HG03342 (cell line): ENCODE measurements around the gene RPL32.
"Not testable (repeated sequence)": the region's sequence is repeated elsewhere in the genome, so short reads cannot be mapped to it uniquely, and the experiment has no call there.

ENCODE experiments used
- ATAC-seq: cut with Tn5 transposase; IDR thresholded peaks from one replicate; pipeline ENCODE4 v1.9.1; 2021; ENCODE audit warnings: mild to moderate bottlenecking, moderate library complexity; ENCODE audit not compliant: unreplicated experiment

The RPL32 gene

GRCh38 chr3:12868039-12869034 lies 27.0 kb upstream of the RPL32 start:
- peak; percentile 64 for ATAC-seq

DNA sequence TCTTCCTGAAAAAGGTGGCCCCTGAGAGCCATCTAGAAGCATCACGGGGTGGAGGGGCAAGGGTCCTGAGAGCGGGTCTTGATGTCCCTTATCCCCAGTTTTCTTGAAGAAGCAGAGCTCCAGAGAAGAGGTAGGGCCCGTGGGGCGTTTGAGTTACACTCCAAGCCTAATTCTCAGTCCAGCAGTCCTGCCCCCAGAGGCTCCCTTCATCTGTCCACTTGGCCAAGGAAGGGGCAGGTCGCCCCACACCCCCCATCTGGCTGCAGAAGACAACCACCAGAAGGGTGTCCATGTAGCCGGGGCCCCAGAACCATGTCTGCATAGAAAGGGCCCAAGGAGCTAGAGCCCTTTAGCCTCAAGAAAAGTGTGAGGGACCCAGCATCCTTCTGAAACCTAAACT lies 25.5 kb upstream of the RPL32 start:
- ATAC-seq, result no peak

DNA sequence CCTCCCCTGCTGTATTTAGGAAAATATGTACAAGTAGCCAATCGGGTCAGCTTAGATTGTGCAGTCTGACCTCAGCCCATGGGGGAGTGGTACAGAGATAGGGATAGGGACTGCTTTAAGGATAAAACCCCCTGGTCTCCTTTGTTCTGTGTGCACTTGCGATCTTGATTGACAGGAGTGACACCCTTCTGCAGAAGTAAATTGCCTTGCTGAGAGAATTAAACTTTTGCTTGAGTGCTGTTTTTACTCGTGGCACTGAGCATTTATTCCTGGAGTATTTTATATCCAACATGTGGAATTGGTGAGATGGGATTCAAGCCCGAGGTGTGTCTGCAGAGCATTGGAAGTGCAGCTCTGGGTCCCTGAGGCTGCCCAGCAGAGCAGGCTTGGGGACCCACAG lies 23.9 kb upstream of the RPL32 start:
- no peak for ATAC-seq

- no peak for ATAC-seq
Measured at GRCh38 chr3:12862387-12862786, 21.0 kb upstream of the RPL32 start.

DNA sequence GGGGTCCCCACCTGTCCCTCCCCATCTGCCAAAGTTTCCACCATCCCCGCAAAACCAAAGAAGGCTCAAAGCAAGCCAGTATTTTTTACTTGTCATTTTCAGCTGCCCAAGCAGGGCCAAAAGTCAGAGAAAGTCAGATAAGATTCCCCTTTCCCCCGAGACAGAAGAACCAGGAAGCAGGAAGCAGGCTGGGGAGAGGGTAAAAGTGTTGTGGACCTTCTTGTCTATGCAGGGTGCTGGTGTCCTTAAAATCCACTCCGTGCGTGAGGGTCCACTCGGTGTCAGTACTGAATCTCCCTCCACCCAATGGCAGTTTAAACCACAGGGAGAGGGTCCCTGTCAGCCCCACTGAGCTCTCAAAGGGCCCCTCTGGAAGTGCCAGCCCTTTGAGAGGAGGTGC lies 20.2 kb upstream of the RPL32 start:
- no peak for ATAC-seq

DNA sequence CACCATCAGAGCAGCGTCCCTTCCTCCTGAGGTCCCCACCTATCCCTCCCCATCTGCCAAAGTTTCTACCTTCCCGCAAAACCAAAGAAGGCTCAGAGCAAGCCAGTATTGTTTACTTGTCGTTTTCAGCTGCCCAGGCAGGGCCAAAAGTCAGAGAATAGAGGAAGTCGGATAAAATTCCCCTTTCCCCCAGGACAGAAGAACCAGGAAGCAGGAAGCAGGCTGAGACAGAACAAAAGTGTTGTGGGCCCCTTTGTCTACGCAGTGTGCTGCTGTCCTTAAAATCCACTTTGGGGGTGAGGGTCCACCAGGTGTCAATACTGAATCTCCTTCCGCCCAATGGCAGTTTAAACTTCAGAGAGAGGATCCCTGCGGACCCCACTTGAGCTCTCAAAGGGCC lies 18.5 kb upstream of the RPL32 start:
- no peak for ATAC-seq

DNA sequence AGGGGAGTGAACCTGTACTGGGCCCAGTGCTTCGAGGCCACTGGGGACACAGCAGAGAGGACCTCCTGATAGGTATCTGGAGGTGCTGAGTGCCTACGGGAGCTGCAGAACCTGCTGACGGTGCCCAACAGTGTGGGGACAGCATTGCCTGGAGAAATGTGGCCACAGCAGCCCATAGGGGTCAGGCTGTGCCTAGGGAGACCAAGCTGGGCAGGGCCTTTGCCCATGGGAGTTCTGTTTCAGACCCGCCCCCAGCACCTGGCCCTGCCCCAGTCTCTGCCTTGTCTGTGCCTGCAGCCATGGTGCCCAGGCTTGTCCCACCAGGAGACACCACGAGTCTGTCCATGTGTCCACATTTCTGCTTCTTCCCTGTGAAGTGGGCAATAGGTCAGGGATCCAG lies 15.3 kb upstream of the RPL32 start:
- no peak for ATAC-seq

DNA sequence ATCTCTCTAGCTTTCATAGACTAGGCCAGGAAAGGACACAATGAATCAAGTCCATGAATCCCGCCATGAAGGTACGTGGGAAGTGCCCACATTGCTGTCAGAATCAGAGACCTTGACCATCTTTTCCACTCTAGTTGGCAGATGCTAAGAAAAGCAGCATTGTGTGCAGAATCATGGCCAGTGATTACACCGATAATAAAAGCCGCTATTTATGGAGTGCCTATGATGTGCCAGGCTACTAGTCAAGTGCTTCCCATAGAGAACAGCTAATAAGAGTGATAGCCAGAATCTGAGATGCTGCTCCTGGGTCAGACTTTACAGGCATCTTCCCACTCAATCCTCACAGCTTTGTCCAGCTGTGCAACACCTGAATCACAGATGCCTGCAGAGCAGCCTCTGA lies 13.2 kb upstream of the RPL32 start:
- ATAC-seq, result no peak

- not testable (repeated sequence) for ATAC-seq
Measured at GRCh38 chr3:12853847-12854246, 12.5 kb upstream of the RPL32 start.

DNA sequence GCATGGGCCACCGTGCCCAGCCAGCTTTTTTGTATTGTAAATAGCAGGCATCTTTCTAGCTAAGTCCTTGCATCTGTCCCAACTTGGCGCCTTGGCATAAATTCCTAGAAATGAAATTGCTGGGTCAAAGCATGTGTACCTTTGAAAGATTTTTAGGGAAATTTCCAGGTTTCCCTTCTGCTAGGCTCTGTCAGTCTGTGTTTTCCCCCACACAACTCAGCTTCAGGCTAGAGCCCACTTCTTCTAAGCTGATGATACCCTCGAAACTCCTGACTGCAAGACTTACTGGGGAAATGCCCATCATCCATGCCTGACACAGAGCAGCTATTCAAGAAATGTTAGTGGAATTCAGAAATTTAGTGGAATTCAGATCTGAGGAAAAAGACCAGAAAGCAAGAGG lies 10.8 kb upstream of the RPL32 start:
- no peak for ATAC-seq

DNA sequence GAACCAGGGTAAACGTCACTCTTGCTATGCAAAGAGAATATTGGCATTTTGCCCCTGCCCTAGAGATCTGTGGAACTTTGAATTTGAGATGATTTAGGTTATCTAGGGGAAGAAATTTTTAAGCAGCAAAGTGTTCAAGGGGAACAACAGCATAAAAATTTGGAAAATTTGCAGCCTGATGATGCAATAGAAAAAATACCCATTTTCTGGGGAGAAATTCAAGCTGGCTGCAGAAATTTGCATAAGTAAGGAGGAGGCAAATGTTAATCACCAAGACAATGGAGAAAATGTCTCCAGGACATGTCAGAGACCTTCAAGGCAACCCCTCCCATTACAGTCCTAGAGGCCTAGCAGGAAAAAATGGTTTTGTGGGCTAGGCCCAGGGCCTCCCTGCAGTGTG lies 4.4 kb upstream of the RPL32 start:
- ATAC-seq, result no peak

DNA sequence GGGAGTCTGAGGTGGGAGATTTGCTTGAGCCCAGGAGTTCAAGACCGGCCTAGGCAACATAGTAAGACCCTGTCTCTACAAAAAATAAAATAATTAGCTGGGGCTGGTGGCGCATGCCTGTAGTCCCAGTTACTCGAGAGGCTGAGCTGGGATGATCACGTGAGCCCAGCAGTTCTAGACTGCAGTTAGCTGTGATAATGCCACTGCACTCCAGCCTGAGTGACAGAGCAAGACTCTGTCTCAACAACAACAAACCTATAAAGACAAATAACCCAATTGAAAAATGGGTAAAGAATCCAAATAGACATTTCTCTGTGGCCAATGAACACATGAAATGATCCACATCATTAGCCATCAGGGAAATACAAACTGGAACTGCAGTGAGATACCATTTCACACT lies 1.1 kb upstream of the RPL32 start:
- ATAC-seq, result no peak

- peak; percentile 3 for ATAC-seq
Measured at GRCh38 chr3:12841970-12842328, 584 bp upstream of the RPL32 start.

DNA sequence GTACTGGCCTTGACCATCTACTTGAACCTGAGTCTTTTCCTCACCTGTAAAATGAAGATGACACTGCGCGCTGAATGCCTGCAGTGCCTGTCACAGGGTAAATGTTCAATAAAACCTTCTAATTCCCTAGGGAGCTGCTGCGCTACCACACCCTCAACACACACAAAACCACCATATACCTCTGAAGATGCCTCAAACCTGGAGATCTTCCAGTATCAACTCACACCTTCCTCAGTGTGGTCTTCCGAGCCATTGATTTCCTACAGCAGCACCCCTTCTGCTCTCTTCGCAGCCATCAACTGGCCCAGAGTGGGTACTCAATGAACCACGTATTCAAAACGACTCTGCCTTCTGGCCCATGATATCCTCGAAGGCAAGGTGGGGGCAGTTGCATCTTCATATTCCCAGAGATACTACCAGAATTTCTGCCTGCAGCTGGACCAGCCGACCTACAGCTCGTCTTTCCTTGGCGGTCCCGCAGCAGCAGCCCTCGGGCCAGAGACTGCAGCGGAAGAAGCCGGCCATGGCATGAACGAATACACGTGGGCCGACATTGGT lies 695 bp downstream of the RPL32 start:
- ATAC-seq, result peak; percentile 33

DNA sequence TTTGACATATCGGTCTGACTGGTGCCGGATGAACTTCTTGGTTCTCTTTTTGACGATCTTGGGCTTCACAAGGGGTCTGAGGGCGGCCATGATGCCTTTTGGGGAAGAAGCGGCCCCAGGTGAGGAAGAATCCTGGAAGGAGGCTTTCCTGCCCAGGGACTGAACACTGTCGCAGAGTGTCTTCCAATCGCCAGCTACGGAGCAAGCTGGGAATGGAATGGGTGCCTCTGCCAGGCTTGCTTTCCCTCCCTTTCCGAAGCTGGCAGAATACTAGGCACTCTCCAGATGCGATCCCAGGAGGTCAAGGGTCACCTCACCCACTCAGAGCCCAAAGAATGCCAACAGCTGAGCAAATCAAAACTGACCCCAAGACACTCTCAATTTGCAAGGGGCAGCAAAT lies 1.2 kb downstream of the RPL32 start:
- ATAC-seq, result not testable (repeated sequence)

DNA sequence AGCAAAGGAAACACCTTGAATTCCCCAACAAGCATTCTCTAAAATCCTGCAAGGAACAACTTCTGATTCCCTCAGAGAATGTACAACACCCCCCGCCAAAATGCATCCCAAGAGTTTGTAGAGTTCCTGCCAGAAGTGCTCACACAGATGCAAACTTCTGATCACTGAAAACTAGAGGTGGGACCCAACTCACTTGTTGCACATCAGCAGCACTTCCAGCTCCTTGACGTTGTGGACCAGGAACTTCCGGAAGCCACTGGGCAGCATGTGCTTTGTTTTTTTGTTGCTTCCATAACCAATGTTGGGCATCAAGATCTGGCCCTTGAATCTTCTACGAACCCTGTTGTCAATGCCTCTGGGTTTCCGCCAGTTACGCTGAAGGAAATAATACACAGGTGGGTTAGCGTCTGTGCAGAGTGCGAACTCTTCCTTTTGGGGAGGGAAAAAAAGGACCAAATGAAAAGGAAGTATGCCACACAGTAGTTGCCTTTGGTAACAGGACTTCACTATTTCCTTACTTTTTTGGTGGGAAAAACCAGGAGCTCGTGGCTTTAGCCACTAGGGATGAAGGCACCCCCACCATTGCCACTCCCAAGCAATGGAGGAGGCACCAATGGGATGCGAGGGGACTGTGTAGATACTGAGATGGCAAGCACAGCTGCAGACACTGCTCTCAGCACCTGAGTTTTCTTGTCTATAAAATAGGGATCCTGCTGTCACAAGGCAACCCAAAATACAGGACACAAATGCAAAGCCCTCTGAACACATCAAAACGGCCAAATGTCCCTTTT lies 2.0 kb downstream of the RPL32 start:
- ATAC-seq, result no peak

DNA sequence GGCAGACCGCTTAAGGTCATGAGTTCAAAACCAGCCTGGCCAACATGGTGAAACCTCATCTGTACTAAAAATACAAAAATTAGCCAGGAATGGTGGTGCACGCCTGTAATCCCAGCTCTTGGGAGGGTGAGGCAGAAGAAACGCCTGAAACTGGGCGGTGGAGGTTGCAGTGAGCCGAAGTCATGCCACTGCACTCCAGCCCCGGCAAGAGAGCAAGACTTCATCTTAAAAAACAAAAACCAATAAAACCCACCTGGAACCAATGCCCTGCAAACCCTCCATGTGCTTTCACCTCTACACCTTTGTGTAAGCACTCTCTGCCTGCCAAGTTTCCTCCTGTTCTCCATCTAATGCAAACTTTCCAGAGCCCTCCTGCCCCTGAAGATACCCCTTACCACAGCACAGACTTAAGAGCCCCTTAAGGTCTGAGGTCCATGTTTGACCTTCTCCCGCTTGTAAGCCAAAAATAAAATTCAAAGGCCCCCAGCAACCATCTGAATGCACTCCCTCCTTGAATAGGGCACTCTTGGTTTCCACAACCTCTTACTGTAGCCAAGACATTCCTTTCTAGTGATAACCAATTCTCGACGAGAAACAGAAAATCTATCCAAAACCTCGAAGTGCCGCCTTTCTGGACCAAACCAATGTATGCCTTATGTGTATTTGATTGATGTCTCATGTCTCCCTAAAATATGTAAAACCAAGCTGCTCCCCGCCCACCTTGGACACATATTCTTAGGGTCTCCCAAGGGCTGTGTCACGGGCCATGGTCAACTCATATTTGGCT lies 3.0 kb downstream of the RPL32 start:
- ATAC-seq, result no peak

DNA sequence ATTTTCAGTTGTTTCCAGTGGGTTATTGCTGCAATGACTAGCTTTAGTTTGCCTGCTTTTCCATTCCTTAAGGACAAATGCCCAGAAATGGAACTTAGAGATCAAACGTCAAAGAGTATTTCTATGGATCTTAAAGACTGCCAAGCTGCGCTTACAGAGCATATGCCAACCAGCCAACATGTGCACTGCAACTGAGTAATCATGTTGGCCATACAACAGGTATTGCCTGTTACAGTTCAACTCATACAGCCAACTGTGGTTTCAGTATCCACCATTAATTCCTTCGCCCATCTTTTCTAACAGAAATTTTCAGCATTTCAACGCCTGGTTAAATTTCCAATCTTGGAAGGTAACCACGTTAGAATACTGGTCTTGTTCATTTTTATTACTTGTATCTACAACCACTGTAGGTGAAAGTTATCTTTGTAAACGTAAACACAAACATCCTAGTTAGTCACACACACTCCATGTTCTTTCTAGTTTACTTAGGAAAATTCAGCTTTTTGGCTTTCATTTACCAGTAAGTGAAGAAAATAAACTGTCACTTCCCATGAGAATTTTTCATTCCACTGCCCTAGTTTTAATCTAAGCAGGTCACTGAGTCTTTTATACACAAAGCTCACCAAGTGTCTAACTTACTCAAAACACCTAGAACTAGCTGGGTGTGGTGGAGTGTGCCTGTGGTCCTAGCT lies 3.9 kb downstream of the RPL32 start:
- no peak for ATAC-seq

- no peak for ATAC-seq
Measured at GRCh38 chr3:12835052-12835665, 6.2 kb downstream of the RPL32 start.
